MG63 (cell line): ENCODE data around the gene RCSD1. TPM values are rescaled to one million over a fixed set of nuclear protein-coding genes. Genes with fewer than 3 reads are reported as not detected.

Experiments used
- DNase-seq: peaks from one replicate; pipeline ENCODE4 v3.0.0-alpha.2; 2020
- H3K27me3 ChIP-seq: fragments of 250-450 bp; sonication (Bioruptor Pico); 2 replicates; pipeline ENCODE4 v1.5.1; 2020; ENCODE audit warnings: mild to moderate bottlenecking, moderate library complexity
- H3K36me3 ChIP-seq: fragments of 250-450 bp; sonication (Bioruptor Pico); 2 replicates; pipeline ENCODE4 v1.5.1; 2020; ENCODE audit warnings: mild to moderate bottlenecking, moderate library complexity
- H3K4me3 ChIP-seq: fragments of 250-450 bp; sonication (Bioruptor Pico); 2 replicates; pipeline ENCODE4 v1.5.1; 2020; ENCODE audit warnings: mild to moderate bottlenecking, moderate library complexity
- H3K9me3 ChIP-seq: fragments of 250-450 bp; sonication (Bioruptor Pico); 2 replicates; pipeline ENCODE4 v1.5.1; 2020; ENCODE audit warnings: mild to moderate bottlenecking, moderate library complexity
- total RNA-seq: library from RNA; depleted of rRNA; stranded (reverse); fragments of >200 nt; shearing (Covaris generic); gene quantifications from 2 replicates; pipeline ENCODE4 v1.2.3, GENCODE V29; 2014; ENCODE audit warnings: low replicate concordance; rRNA removed

RCSD1 gene
- total RNA-seq = not detected in 2 replicates

- peak; percentile 19 for DNase-seq
- Histone ChIP-seq H3K9me3 (no peaks in the 10 kb centered on the region), H3K36me3 (no peaks in the 10 kb centered on the region), H3K4me3 (peak within 1 kb of the TSS; percentile 42), H3K27me3 (no peaks in the 10 kb centered on the region)
Measured at GRCh38 chr1:167629681-167630567, at the start of gene RCSD1. Gene RCSD1 (plus strand): TSS chr1:167630232. CDS start chr1:167630424, 192 bp downstream.

- H3K4me3 ChIP-seq = no peak overlapping the region
- H3K27me3 ChIP-seq = peaks cover 2% of the 10 kb centered on the region
- no peak for DNase-seq
Measured at GRCh38 chr1:167582064-167582463, 48.0 kb upstream of the RCSD1 start.

GRCh38 chr1:167582722-167583121 lies 47.3 kb upstream of the RCSD1 start:
- Histone ChIP-seq H3K4me3 (no peak overlapping the region), H3K9me3 (no peaks in the 10 kb centered on the region), H3K36me3 (no peaks in the 10 kb centered on the region), H3K27me3 (peaks cover 2% of the 10 kb centered on the region; the same call in 1 of the 2 replicates)
- DNase-seq = no peak

More at GRCh38 chr1:167582064-167582463, 48.0 kb upstream of the RCSD1 start:
- Histone ChIP-seq H3K9me3 (no peaks in the 10 kb centered on the region), H3K36me3 (no peaks in the 10 kb centered on the region)

GRCh38 chr1:167584581-167584980 lies 45.5 kb upstream of the RCSD1 start:
- DNase-seq = no peak
- Histone ChIP-seq H3K27me3 (no peaks in the 10 kb centered on the region), H3K9me3 (no peaks in the 10 kb centered on the region), H3K4me3 (no peak overlapping the region), H3K36me3 (no peaks in the 10 kb centered on the region)

GRCh38 chr1:167587342-167587741 lies 42.7 kb upstream of the RCSD1 start:
- Histone ChIP-seq H3K4me3 (no peak overlapping the region), H3K36me3 (no peaks in the 10 kb centered on the region), H3K9me3 (no peaks in the 10 kb centered on the region), H3K27me3 (no peaks in the 10 kb centered on the region)
- DNase-seq = no peak

- Histone ChIP-seq H3K27me3 (no peaks in the 10 kb centered on the region), H3K4me3 (no peak overlapping the region)
Measured at GRCh38 chr1:167587872-167588271, 42.2 kb upstream of the RCSD1 start.

GRCh38 chr1:167588361-167588760 lies 41.7 kb upstream of the RCSD1 start:
- DNase-seq = no peak
- Histone ChIP-seq H3K9me3 (no peaks in the 10 kb centered on the region), H3K36me3 (no peaks in the 10 kb centered on the region), H3K4me3 (no peak overlapping the region), H3K27me3 (no peaks in the 10 kb centered on the region)

More at GRCh38 chr1:167587872-167588271, 42.2 kb upstream of the RCSD1 start:
- DNase-seq = no peak
- H3K36me3 ChIP-seq = no peaks in the 10 kb centered on the region
- H3K9me3 ChIP-seq = no peaks in the 10 kb centered on the region

GRCh38 chr1:167592475-167592874 lies 37.6 kb upstream of the RCSD1 start:
- Histone ChIP-seq H3K36me3 (no peaks in the 10 kb centered on the region), H3K4me3 (no peak overlapping the region), H3K9me3 (no peaks in the 10 kb centered on the region), H3K27me3 (no peaks in the 10 kb centered on the region; the same call in 1 of the 2 replicates)
- no peak for DNase-seq

GRCh38 chr1:167593860-167594259 lies 36.2 kb upstream of the RCSD1 start:
- Histone ChIP-seq H3K36me3 (no peaks in the 10 kb centered on the region), H3K9me3 (no peaks in the 10 kb centered on the region), H3K27me3 (no peaks in the 10 kb centered on the region; the same call in 1 of the 2 replicates), H3K4me3 (no peak overlapping the region)
- DNase-seq = no peak

GRCh38 chr1:167594822-167595221 lies 35.2 kb upstream of the RCSD1 start:
- H3K27me3 ChIP-seq = no peaks in the 10 kb centered on the region; the same call in 1 of the 2 replicates
- H3K36me3 ChIP-seq = no peaks in the 10 kb centered on the region
- H3K9me3 ChIP-seq = no peaks in the 10 kb centered on the region
- H3K4me3 ChIP-seq = no peak overlapping the region
- DNase-seq = no peak

- peak; percentile 74 for DNase-seq
- no peaks in the 10 kb centered on the region for H3K9me3 ChIP-seq
- H3K36me3 ChIP-seq = no peaks in the 10 kb centered on the region
- no peak overlapping the region for H3K4me3 ChIP-seq
- no peaks in the 10 kb centered on the region; the same call in 1 of the 2 replicates for H3K27me3 ChIP-seq
Measured at GRCh38 chr1:167599957-167600581, 30.0 kb upstream of the RCSD1 start.

GRCh38 chr1:167601442-167602383 lies 28.3 kb upstream of the RCSD1 start:
- no peaks in the 10 kb centered on the region for H3K9me3 ChIP-seq
- DNase-seq = no peak
- no peak overlapping the region for H3K4me3 ChIP-seq
- H3K27me3 ChIP-seq = no peaks in the 10 kb centered on the region
- H3K36me3 ChIP-seq = no peaks in the 10 kb centered on the region

- Histone ChIP-seq H3K4me3 (no peak overlapping the region), H3K9me3 (no peaks in the 10 kb centered on the region; the same call in 1 of the 2 replicates), H3K27me3 (no peaks in the 10 kb centered on the region), H3K36me3 (no peaks in the 10 kb centered on the region)
- no peak for DNase-seq
Measured at GRCh38 chr1:167602840-167603239, 27.2 kb upstream of the RCSD1 start.

- H3K4me3 ChIP-seq = no peak overlapping the region
- peak; percentile 65 for DNase-seq
- no peaks in the 10 kb centered on the region for H3K36me3 ChIP-seq
- H3K9me3 ChIP-seq = no peaks in the 10 kb centered on the region; the same call in 1 of the 2 replicates
- H3K27me3 ChIP-seq = no peaks in the 10 kb centered on the region
Measured at GRCh38 chr1:167605576-167605975, 24.5 kb upstream of the RCSD1 start.

- Histone ChIP-seq H3K9me3 (peaks cover 13% of the 10 kb centered on the region), H3K4me3 (no peak overlapping the region), H3K36me3 (no peaks in the 10 kb centered on the region), H3K27me3 (no peaks in the 10 kb centered on the region)
- DNase-seq = no peak
Measured at GRCh38 chr1:167611983-167612382, 18.0 kb upstream of the RCSD1 start.

GRCh38 chr1:167612587-167613385 lies 17.2 kb upstream of the RCSD1 start:
- no peaks in the 10 kb centered on the region for H3K36me3 ChIP-seq
- no peaks in the 10 kb centered on the region for H3K27me3 ChIP-seq
- peaks cover 13% of the 10 kb centered on the region for H3K9me3 ChIP-seq
- H3K4me3 ChIP-seq = no peak overlapping the region
- no peak for DNase-seq
